ENCODE measurements around the gene ATP6V0C.
"Not testable (repeated sequence)": the region's sequence is repeated elsewhere in the genome, so short reads cannot be mapped to it uniquely, and the experiment has no call there.

ATP6V0C gene

GRCh38 chr16:2529961-2530628 is 16.3 kb downstream of the ATP6V0C start:
- no peak for DNase-seq

- no peak for DNase-seq
Measured at GRCh38 chr16:2530629-2531318, 17.0 kb downstream of the ATP6V0C start.

DNA sequence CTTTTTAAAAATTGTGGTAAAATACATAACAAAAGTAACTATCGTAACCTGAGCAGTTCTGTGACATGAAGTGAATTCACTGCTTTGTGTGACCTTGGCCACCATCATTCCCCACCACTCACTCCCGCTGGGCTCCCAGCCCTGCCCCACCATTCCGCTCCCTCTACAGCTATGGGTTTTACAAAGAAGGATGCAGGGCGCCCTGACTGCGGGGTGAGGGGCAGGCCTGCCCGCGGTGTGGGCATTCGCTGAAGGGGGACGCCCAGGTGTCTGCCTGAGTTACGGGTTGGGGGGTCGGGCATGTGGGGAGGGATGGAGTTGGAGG is 17.6 kb downstream of the ATP6V0C start, which contains the start of gene CEMP1:
TSS of gene CEMP1 (minus strand) at position 38 of the 325 bp plus-strand sequence. CDS start 335 bp downstream, outside the sequence.
- DNase-seq, result no peak

GRCh38 chr16:2531696-2532493 is 18.1 kb downstream of the ATP6V0C start:
- DNase-seq, result peak; percentile 88

DNA sequence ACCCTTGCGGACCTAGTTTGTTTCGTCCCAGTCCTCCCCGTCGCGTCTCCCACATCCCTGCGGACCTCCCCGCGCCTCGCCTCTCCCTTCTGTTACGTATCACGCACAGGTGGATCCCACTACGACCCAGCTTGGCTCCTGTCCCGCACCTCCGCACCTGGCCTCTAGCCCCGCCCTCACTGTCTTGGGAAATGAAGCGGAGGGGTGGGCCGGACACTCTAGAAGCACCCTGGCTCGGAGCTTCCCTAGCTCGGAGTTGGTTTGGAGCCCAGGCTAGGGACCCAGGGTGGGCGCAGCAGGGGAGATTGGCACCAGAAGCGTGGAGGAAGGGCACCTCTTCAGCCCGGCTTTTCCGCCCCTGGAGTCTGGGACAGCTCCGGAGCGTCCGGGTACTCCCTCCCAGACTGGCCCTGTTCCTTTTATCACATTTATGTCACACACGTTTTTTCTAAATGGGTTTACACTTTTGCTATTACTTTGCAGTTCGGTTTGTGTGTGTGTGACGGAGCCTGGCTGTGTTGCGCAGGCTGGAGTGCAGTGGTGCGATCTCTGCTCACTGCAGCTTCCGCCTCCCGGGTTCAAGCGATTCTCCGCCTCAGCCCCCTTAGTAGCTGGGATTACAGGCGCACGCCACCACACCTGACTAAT is 18.9 kb downstream of the ATP6V0C start:
- DNase-seq, result no peak

GRCh38 chr16:2533142-2533755 is 19.5 kb downstream of the ATP6V0C start:
- not testable (repeated sequence) for DNase-seq

GRCh38 chr16:2533912-2534311 is 20.2 kb downstream of the ATP6V0C start:
- no peak for DNase-seq

DNA sequence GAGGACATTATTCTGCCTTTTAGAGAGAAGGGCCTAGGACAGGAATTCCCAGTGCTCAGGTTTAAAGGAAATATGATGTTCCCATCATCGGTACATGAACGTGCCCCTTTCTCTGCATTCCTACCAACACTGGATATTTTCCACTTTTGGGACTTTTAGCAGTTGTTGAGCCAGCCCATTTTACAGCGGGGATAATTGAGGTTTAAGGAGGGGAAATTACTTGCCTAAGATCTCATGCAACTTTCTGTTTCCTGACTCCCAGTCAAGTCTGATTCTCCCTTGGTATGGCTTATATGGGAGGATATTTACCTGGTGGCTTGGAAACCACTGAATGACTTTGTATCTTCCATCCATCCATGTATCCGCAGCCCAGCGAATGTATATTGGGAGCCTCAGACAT is 20.6 kb downstream of the ATP6V0C start:
- not testable (repeated sequence) for DNase-seq

DNA sequence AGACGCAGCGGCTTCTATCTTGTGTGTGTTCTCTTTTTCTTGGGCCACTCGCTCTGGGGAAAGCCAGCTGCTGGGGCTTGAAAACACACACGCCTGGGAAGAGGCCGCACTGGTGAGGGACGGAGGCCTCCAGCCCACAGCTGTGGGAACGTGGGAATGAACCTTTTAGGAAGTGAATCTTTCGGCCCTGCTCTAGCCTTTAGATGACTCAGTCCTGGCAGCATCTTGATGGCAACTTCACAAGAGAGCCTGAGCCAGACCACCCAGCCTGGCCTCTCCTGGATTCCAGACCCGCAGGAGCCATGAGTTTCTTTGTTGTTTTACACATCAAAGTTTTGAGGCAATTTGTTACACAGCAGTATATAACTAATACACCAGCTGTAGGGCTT is 21.9 kb downstream of the ATP6V0C start:
- DNase-seq, result no peak

DNA sequence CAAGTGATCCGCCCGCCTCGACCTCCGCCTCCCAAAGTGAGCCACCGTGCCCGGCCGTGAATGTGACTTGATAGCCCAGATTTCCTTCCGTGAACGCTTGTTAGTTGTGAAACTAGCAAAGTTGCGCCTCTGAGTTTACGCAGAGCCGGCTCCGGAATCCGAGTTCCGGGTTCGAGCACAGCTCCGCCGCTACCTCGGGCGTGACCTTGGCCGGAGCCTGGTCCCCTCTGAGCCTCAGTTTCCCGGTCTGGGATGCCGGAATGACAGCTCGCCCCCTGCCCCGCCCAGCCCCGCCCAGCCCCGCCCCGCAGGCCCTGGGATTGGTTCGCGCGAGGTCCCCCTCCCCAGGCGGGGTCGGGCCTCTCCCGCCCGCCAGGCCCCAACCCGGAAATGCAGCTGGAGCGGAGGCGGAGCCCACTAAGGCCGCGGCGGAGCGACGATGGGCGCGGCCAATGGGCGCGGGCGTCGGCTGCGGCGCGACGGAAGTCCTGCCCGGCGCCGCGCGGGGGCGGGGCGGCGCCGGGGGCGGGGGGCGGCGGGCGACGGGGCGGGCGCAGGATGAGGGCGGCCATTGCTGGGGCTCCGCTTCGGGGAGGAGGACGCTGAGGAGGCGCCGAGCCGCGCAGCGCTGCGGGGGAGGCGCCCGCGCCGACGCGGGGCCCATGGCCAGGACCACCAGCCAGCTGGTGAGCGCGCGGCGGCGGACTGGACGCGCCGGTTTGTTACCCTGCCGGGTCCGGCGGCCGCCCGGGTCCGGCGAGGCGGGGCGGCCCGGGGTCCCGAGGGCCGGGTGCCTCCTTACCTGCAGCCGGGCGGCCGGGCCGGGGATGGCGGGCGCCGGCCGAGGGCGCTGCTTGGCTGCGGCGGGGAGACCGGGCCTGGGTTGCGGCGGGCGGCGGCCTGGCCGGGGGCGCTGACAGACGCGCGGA is 24.0 kb downstream of the ATP6V0C start, which contains the start of gene PDPK1:
TSS of gene PDPK1 (plus strand) at position 571 of the 929 bp plus-strand sequence. CDS start at position 663, 92 bp downstream.
- peak; percentile 84 for DNase-seq

GRCh38 chr16:2539192-2539844 is 25.6 kb downstream of the ATP6V0C start:
- not testable (repeated sequence) for DNase-seq

- DNase-seq, result not testable (repeated sequence)
Measured at GRCh38 chr16:2539845-2540458, 26.2 kb downstream of the ATP6V0C start.

DNA sequence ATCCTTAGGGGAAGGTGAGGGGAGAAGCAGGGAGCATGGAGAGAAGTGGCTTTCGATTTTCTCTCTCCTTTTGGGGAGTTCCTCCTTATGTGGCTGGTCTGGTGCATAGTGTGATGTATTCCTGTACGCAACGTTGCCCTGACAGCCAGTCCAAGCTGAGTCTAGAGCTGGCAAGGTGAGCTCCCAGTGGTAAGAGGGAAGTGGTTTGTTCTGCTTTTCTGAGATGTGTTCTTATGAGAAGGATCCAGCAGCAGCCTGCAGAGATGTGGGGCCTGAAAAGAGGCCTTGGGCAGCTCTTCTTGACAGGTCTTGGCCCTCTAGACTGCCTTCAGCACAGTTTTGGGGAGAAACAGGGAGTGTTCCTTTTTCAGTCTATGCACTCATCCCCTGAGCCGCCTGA is 27.2 kb downstream of the ATP6V0C start:
- DNase-seq, result not testable (repeated sequence)

GRCh38 chr16:2541409-2541808 is 27.7 kb downstream of the ATP6V0C start:
- not testable (repeated sequence) for DNase-seq

- DNase-seq, result not testable (repeated sequence)
Measured at GRCh38 chr16:2543771-2544170, 30.0 kb downstream of the ATP6V0C start.

DNA sequence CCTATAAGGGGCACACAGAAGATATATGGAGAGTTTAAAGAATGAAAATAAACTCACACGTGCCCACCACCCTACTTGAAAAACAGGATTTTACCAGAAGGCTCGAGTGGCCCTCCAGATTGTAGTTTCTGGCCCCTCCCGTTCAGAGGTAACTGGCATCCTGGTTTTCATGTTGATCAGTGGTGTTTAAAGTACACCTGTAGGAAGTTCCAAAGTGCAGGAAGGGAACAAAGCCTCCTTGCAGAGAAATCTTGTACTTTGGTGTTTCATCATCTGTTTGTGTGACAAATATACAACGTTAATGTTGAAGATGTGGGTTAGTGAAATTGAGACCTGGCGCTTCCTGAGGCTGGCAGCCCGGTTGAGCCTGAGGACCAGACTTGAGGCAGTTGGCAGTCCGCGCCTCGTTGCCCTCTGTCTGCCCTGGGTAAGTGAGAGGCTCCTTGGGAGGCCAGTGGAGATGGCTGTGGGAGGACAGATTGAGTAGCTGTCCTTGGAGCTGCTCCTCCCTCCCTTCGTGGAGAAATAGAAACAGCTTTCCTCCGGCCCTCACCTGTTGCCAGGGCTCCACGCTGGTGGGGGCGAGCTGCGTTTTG is 36.6 kb downstream of the ATP6V0C start:
- not testable (repeated sequence) for DNase-seq

GRCh38 chr16:2551420-2551889 is 37.7 kb downstream of the ATP6V0C start:
- DNase-seq, result not testable (repeated sequence)

GRCh38 chr16:2554709-2555425 is 41.1 kb downstream of the ATP6V0C start:
- not testable (repeated sequence) for DNase-seq

DNA sequence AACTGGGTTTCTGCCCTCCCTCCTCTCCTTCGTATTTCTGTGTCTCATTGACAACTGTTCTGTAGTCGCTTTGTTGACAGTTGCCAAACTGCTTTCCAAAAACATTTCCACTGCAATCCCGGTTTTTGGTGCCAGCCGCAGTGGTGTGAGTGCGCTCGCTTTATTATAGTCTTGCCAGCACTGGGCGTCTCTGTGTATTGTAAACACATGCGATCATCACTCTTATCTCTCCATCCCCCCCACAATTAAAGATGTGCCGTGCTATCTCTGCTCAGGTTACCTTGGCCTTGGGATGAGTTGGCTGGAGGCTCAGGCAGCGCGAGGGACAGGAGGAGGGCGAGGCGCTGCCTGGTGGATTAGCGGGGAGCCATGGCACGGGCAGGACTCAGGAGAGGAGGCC is 43.4 kb downstream of the ATP6V0C start:
- not testable (repeated sequence) for DNase-seq
